Measurements from ENCODE around the gene SERPINB5.
"Not testable (repeated sequence)": the region's sequence is repeated elsewhere in the genome, so short reads cannot be mapped to it uniquely, and the experiment has no call there.

SERPINB5 gene

GRCh38 chr18:63476668-63477067 lies at the start of gene SERPINB5:
TSS of gene SERPINB5 (plus strand) at chr18:63476958. CDS start at chr18:63484429, 7,471 bp downstream.
- peak; percentile 85 for DNase-seq

- DNase-seq = no peak
Observed at GRCh38 chr18:63427558-63427957, 49.2 kb upstream of the SERPINB5 start.

GRCh38 chr18:63430526-63430925 lies 46.2 kb upstream of the SERPINB5 start:
- no peak for DNase-seq

GRCh38 chr18:63431180-63431579 lies 45.6 kb upstream of the SERPINB5 start:
- DNase-seq = no peak

GRCh38 chr18:63433334-63433866 lies 43.4 kb upstream of the SERPINB5 start:
- no peak for DNase-seq

- DNase-seq = no peak
Observed at GRCh38 chr18:63438181-63438580, 38.6 kb upstream of the SERPINB5 start.

GRCh38 chr18:63439334-63439733 lies 37.4 kb upstream of the SERPINB5 start:
- DNase-seq = peak; percentile 71

GRCh38 chr18:63440219-63440618 lies 36.5 kb upstream of the SERPINB5 start:
- no peak for DNase-seq

- DNase-seq = no peak
Observed at GRCh38 chr18:63440881-63441280, 35.9 kb upstream of the SERPINB5 start.

- no peak for DNase-seq
Observed at GRCh38 chr18:63443829-63444228, 32.9 kb upstream of the SERPINB5 start.

GRCh38 chr18:63444580-63444979 lies 32.2 kb upstream of the SERPINB5 start:
- DNase-seq = no peak

GRCh38 chr18:63445037-63445436 lies 31.7 kb upstream of the SERPINB5 start:
- DNase-seq = no peak

- DNase-seq = no peak
Observed at GRCh38 chr18:63446266-63446665, 30.5 kb upstream of the SERPINB5 start.

- DNase-seq = no peak
Observed at GRCh38 chr18:63447066-63447465, 29.7 kb upstream of the SERPINB5 start.

GRCh38 chr18:63449426-63449825 lies 27.3 kb upstream of the SERPINB5 start:
- no peak for DNase-seq

GRCh38 chr18:63451799-63452660 lies 24.7 kb upstream of the SERPINB5 start:
- no peak for DNase-seq

GRCh38 chr18:63452751-63453150 lies 24.0 kb upstream of the SERPINB5 start:
- not testable (repeated sequence) for DNase-seq

GRCh38 chr18:63454497-63454896 lies 22.3 kb upstream of the SERPINB5 start:
- DNase-seq = no peak

- DNase-seq = no peak
Observed at GRCh38 chr18:63457977-63458376, 18.8 kb upstream of the SERPINB5 start.

- DNase-seq = no peak
Observed at GRCh38 chr18:63460414-63460813, 16.3 kb upstream of the SERPINB5 start.

- no peak for DNase-seq
Observed at GRCh38 chr18:63464434-63464833, 12.3 kb upstream of the SERPINB5 start.

- no peak for DNase-seq
Observed at GRCh38 chr18:63465059-63465458, 11.7 kb upstream of the SERPINB5 start.

GRCh38 chr18:63467699-63468098 lies 9.1 kb upstream of the SERPINB5 start:
- DNase-seq = no peak

- DNase-seq = no peak
Observed at GRCh38 chr18:63468575-63468974, 8.2 kb upstream of the SERPINB5 start.

- DNase-seq = no peak
Observed at GRCh38 chr18:63470751-63471150, 6.0 kb upstream of the SERPINB5 start.

All from COR-L47 (cell line).